LNCAP (cell line): ENCODE measurements around the gene PDF.

Experiments used
- TF ChIP-seq, protein P1 (sequence below): fragments of 450-650 bp; IDR thresholded peaks from 2 replicates; pipeline ENCODE4 v1.5.1; 2017; ENCODE audit warnings: mild to moderate bottlenecking

PDF gene

DNA sequence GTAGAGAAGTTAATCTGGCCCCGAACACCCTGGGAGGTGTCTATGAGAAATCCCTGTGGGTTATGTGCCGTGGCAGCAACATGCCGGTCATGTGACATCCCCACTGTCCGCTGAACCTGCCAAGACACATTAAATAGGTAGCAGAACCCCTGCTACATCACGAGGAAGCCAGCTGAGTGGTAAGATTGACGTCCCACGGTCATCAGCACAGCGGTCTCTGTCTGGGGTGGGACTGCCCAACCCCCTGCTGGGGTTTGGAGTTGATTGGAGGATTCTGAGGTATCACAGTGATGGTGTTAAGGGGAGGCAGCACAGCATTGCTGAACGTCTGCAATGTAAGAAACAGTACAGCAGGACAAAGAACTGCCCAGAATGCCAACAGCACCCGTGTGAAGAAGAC lies 19.1 kb upstream of the PDF start:
- TF ChIP-seq, protein P1, sequence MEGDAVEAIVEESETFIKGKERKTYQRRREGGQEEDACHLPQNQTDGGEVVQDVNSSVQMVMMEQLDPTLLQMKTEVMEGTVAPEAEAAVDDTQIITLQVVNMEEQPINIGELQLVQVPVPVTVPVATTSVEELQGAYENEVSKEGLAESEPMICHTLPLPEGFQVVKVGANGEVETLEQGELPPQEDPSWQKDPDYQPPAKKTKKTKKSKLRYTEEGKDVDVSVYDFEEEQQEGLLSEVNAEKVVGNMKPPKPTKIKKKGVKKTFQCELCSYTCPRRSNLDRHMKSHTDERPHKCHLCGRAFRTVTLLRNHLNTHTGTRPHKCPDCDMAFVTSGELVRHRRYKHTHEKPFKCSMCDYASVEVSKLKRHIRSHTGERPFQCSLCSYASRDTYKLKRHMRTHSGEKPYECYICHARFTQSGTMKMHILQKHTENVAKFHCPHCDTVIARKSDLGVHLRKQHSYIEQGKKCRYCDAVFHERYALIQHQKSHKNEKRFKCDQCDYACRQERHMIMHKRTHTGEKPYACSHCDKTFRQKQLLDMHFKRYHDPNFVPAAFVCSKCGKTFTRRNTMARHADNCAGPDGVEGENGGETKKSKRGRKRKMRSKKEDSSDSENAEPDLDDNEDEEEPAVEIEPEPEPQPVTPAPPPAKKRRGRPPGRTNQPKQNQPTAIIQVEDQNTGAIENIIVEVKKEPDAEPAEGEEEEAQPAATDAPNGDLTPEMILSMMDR = no peak

DNA sequence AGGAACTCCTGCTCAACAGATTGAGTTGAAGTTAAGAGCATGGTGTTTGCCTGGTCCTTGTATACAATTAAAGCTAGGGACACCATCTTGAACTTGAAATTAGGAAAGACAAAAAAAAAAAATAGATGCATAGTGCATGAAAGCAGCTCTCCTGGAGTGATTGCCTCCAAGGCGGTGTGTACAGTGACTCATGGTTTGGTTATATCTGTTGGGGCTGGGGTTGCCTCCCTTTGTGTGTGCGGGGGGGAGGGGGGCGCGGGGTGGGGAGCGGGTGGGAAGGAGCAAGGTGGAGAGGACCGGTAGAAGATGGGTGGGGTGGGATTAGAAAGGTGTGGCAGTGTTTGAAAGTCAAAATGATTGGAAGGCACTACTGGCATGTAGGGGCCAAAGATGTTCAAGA lies 17.8 kb upstream of the PDF start:
- TF ChIP-seq, protein P1 = no peak

DNA sequence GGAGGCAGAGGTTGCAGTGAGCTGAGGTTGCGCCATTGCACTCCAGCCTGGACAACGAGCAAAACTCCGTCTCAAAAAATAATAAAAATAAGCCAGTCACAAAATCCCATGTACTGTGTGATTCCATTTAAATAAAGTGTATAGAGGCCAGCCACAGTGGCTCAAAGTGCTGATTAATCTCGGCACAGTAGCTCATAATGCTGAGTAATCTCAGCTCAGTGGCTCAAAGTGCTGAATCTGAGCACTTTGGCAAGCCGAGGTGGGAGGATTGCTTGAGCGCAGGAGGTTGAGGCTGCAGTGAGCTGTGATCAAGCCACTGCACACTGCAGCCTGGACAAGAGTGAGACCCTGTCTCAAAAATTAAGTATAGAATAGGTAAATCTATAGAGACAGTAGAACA lies 16.3 kb upstream of the PDF start:
- TF ChIP-seq, protein P1 = no peak

DNA sequence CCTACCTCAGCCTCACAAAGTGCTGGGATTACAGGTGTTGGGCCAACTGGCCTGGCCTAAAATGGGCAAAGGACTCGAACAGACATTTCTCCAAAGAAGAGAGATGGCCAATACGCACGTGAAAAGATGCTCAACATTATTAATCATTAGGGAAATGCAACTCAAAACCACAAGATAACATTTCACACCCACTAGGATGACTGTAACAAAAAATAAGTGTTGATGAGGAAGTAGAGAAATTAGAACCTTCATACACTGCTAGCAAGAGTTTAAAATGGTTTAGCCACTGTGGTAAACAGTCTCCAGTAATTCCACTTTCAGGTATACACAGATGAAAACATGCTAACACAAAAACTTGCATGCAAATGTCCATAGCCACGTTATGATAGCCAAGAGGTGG lies 15.5 kb upstream of the PDF start:
- TF ChIP-seq, protein P1 = no peak

DNA sequence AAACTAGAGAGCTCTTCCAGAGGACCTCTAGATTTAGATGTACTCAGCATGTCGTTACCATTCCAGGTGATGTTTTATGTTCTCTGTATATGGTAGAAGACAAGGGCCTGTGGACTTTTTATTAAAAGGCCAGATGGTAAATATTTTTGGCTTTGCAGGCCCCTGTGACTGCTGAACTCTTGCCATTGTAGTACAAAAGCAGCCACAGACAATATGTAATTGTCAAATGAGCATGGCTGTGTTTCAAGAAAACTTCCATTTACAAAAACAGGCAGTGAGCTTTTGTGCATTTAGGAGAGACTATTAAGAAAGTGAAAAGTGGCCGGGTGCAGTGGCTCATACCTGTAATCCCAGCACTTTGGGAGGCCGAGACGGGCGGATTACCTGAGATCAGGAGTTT lies 13.8 kb upstream of the PDF start:
- TF ChIP-seq, protein P1 = no peak

DNA sequence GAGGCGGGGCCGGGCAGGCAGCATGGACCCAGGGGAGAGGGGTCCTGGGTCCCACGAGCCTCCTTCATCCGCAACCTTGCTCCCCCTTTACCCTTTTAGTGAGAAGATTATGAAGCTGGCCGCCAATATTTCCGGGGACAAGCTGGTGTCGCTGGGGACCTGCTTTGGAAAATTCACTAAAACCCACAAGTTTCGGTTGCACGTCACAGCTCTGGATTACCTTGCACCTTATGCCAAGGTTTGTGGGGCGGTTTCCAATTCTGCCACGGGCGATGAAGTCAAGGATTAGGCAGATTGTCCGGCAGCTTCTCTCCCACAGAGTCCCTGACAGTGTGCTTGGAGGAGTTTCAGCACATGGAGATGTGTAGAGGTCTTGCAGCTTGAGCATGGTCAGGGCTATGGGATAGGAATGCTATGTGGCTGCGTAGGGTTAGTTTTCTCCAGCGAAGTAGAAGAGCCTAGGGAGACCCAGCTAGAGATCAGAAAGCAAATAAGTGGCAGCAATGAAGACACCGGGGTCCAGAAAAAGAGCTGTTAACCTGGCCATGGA lies 9.8 kb upstream of the PDF start:
- TF ChIP-seq, protein P1 = no peak

DNA sequence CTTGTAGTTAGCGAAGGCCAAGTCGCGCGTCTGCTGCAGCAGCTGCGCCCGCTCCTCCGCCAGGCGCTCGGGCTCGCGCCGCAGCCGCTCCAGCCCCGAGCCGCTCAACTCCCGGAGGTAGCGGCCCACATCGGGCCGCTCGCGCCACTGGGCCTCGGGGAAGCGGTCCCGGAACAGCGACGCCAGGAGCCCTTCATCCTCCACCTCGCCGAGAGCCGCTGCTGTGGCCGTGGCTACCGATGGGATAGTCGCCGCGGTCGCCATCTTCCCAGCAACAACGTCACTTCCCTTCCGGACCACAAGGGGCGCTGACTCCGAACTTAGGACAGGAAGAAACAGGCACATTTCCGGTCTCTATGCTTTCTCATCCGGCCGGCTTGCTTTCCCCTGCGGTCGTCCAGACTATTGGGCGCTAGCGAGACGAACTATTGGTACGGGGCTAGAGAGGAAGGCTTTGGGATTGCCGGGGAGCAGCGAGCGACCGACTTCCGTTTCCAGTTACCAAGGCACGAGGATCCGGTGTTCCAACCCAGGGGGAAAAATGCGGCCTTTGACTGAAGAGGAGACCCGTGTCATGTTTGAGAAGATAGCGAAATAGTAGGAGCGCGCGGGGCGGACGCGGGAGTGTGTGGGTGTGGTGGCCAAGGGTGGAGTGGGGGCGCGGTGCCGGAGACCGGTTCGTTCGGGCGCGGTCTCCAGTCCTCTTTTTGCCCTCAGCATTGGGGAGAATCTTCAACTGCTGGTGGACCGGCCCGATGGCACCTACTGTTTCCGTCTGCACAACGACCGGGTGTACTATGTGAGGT lies 9.1 kb upstream of the PDF start, which contains the start of the genes COG8 and NIP7:
Gene COG8, minus strand, starts transcription at position 276 of the 806 bp plus-strand sequence. Its CDS starts 12 bp downstream, at position 264.
Gene NIP7, plus strand, starts transcription at position 484 of the 806 bp plus-strand sequence. Its CDS starts 58 bp downstream, at position 542.
- TF ChIP-seq, protein P1 = peak; percentile 73
